Thyroid gland (tissue), 4 donors: ENCODE data around the gene RAD18.

Experiments used
- POLR2A ChIP-seq, 2 donors: fragments of 450-650 bp; IDR thresholded peaks; one replicate each; pipeline ENCODE4 v1.6.1; 2017; ENCODE audit warnings: antibody characterized with exemption in 2 of 2, mild to moderate bottlenecking in 2 of 2, moderate library complexity in 1 of 2
- TF ChIP-seq, protein P1 (sequence below), 6 experiments: fragments of 200-600 bp in 3 of 6; fragments of 450-650 bp in 3 of 6; sonication (generic) in 3 of 6; IDR thresholded peaks; one replicate each; pipeline ENCODE4 v1.5.1; 2016 to 2019; ENCODE audit warnings: antibody characterized with exemption in 6 of 6, mild to moderate bottlenecking in 2 of 6, inconsistent platforms in 1 of 6, moderate library complexity in 1 of 6

DNA sequence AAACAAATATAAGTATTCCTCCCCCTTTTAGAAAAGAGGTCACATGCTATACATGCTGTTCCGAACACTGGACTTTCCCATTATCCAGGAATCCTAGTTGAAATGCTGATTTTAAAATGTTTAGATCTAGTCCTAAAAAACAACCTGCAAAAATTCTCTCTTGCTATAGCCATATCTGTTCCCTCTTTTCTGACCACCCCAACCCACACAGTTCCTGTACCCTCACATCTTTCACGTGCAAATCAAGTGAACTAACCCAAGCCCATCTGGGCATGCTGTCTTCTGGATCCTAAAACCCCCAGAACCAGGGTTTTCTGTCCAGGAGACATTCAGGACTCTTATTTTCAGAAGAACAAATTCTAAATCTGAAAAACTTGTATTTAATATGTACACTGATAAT is 67.4 kb downstream of the RAD18 start:
- TF ChIP-seq, protein P1, sequence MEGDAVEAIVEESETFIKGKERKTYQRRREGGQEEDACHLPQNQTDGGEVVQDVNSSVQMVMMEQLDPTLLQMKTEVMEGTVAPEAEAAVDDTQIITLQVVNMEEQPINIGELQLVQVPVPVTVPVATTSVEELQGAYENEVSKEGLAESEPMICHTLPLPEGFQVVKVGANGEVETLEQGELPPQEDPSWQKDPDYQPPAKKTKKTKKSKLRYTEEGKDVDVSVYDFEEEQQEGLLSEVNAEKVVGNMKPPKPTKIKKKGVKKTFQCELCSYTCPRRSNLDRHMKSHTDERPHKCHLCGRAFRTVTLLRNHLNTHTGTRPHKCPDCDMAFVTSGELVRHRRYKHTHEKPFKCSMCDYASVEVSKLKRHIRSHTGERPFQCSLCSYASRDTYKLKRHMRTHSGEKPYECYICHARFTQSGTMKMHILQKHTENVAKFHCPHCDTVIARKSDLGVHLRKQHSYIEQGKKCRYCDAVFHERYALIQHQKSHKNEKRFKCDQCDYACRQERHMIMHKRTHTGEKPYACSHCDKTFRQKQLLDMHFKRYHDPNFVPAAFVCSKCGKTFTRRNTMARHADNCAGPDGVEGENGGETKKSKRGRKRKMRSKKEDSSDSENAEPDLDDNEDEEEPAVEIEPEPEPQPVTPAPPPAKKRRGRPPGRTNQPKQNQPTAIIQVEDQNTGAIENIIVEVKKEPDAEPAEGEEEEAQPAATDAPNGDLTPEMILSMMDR (IDR thresholded peaks at IDR 0.05) = no peak
- TF ChIP-seq POLR2A (IDR thresholded peaks at IDR 0.05) = no peak
